ENCODE data around the gene FAM89B. TPM values are rescaled to one million over a fixed set of nuclear protein-coding genes. Genes with fewer than 3 reads are reported as not detected.

FAM89B gene
- total RNA-seq, 1 donor from 2014 or later: 184 TPM

- Mint-ChIP-seq H3K27ac (ENCODE audit: unreplicated experiment) (peak within 1 kb of the TSS; percentile 52), H3K9me3 (ENCODE audit: unreplicated experiment) (peaks cover 25% of the 10 kb centered on the region), H3K36me3 (ENCODE audit: unreplicated experiment) (no peaks in the 10 kb centered on the region), H3K27me3 (ENCODE audit: unreplicated experiment) (peaks cover 22% of the 10 kb centered on the region), H3K4me3 (ENCODE audit: unreplicated experiment) (peak within 1 kb of the TSS; percentile 85), H3K4me1 (ENCODE audit: low read depth, unreplicated experiment) (peaks cover 20% of the 10 kb centered on the region)
- DNase-seq: no peak
- TF ChIP-seq CTCF (IDR thresholded peaks at IDR 0.05; ENCODE audit: partially characterized antibody, unreplicated experiment): no peak
Measured at GRCh38 chr11:65575568-65576231, 3.4 kb downstream of the FAM89B start, which contains the start of gene EHBP1L1. TSS of gene EHBP1L1 (plus strand) at chr11:65576053. CDS start at chr11:65576303, 250 bp downstream.

- no peak overlapping the region for H3K27ac Mint-ChIP-seq (ENCODE audit: unreplicated experiment)
- H3K9me3 Mint-ChIP-seq (ENCODE audit: unreplicated experiment): peaks cover 24% of the 10 kb centered on the region
- peak overlapping the region; percentile 21 for H3K4me3 Mint-ChIP-seq (ENCODE audit: unreplicated experiment)
- H3K27me3 Mint-ChIP-seq (ENCODE audit: unreplicated experiment): peaks cover 19% of the 10 kb centered on the region
- no peaks in the 10 kb centered on the region for H3K36me3 Mint-ChIP-seq (ENCODE audit: unreplicated experiment)
- DNase-seq: no peak
- no peak for TF ChIP-seq CTCF (IDR thresholded peaks at IDR 0.05; ENCODE audit: partially characterized antibody, unreplicated experiment)
- H3K4me1 Mint-ChIP-seq (ENCODE audit: low read depth, unreplicated experiment): peaks cover 17% of the 10 kb centered on the region
Measured at GRCh38 chr11:65576232-65576866, 4.0 kb downstream of the FAM89B start.

- Mint-ChIP-seq H3K36me3 (ENCODE audit: unreplicated experiment) (no peaks in the 10 kb centered on the region), H3K27me3 (ENCODE audit: unreplicated experiment) (peaks cover 19% of the 10 kb centered on the region), H3K27ac (ENCODE audit: unreplicated experiment) (no peak overlapping the region), H3K9me3 (ENCODE audit: unreplicated experiment) (peaks cover 21% of the 10 kb centered on the region), H3K4me1 (ENCODE audit: low read depth, unreplicated experiment) (peaks cover 10% of the 10 kb centered on the region), H3K4me3 (ENCODE audit: unreplicated experiment) (peak overlapping the region; percentile 21)
- no peak for DNase-seq
- no peak for TF ChIP-seq CTCF (IDR thresholded peaks at IDR 0.05; ENCODE audit: partially characterized antibody, unreplicated experiment)
Measured at GRCh38 chr11:65576867-65577755, 4.8 kb downstream of the FAM89B start.

GRCh38 chr11:65577756-65578109, 5.4 kb downstream of the FAM89B start:
- DNase-seq: no peak
- peaks cover 20% of the 10 kb centered on the region for H3K27me3 Mint-ChIP-seq (ENCODE audit: unreplicated experiment)
- no peak overlapping the region for H3K27ac Mint-ChIP-seq (ENCODE audit: unreplicated experiment)
- H3K9me3 Mint-ChIP-seq (ENCODE audit: unreplicated experiment): peaks cover 21% of the 10 kb centered on the region
- peaks cover 10% of the 10 kb centered on the region for H3K4me1 Mint-ChIP-seq (ENCODE audit: low read depth, unreplicated experiment)
- no peak for TF ChIP-seq CTCF (IDR thresholded peaks at IDR 0.05; ENCODE audit: partially characterized antibody, unreplicated experiment)
- H3K36me3 Mint-ChIP-seq (ENCODE audit: unreplicated experiment): no peaks in the 10 kb centered on the region
- no peak overlapping the region for H3K4me3 Mint-ChIP-seq (ENCODE audit: unreplicated experiment)

Data from glutamatergic neuron (in vitro differentiated cells).